HG03558 (cell line): ENCODE results near the gene RGS4.

Source experiments
- ATAC-seq: cut with Tn5 transposase; IDR thresholded peaks from one replicate; pipeline ENCODE4 v1.9.1; 2021; ENCODE audit warnings: moderate number of reproducible peaks; ENCODE audit not compliant: unreplicated experiment; ENCODE audit errors: extremely low read depth

The RGS4 gene

GRCh38 chr1:163094589-163094988 lies 25.4 kb downstream of the RGS4 start:
- ATAC-seq: no peak

- no peak for ATAC-seq
Observed at GRCh38 chr1:163095213-163095612, 26.1 kb downstream of the RGS4 start.

GRCh38 chr1:163102590-163102989 lies 33.4 kb downstream of the RGS4 start:
- no peak for ATAC-seq

GRCh38 chr1:163104385-163105099 lies 35.4 kb downstream of the RGS4 start:
- no peak for ATAC-seq

GRCh38 chr1:163106364-163106987 lies 37.3 kb downstream of the RGS4 start:
- no peak for ATAC-seq

- no peak for ATAC-seq
Observed at GRCh38 chr1:163107655-163108054, 38.5 kb downstream of the RGS4 start.

GRCh38 chr1:163115887-163116286 lies 46.7 kb downstream of the RGS4 start:
- ATAC-seq: no peak

GRCh38 chr1:163119707-163120106 lies 50.5 kb downstream of the RGS4 start:
- ATAC-seq: no peak

- ATAC-seq: no peak
Observed at GRCh38 chr1:163120372-163120771, 51.2 kb downstream of the RGS4 start.

- no peak for ATAC-seq
Observed at GRCh38 chr1:163124812-163125211, 55.7 kb downstream of the RGS4 start.
